Endothelial cell of umbilical vein (primary cell): Measurements from ENCODE around the gene LPP. TPM values are rescaled to one million over a fixed set of nuclear protein-coding genes. Genes with fewer than 3 reads are reported as not detected.

Experiments
- BruUV-seq: library from RNA; stranded (reverse); fragments of 400-500 nt; replicated peaks from 2 replicates; lab custom pipeline; 2021; lab: Mats Ljungman, UMichigan
- CTCF ChIA-PET: fragments of 300-600, 350-600 bp; sonication (Branson Sonifier 250); formaldehyde crosslinking; loops from one replicate; lab custom pipeline; 2021; ENCODE audit warnings: antibody characterized with exemption, inconsistent platforms; lab: Charles Lee
- POLR2A ChIA-PET: fragments of 300-600, 350-600 bp; sonication (Branson Sonifier 250); formaldehyde crosslinking; loops from one replicate; lab custom pipeline; 2021; ENCODE audit warnings: antibody characterized with exemption, inconsistent platforms; lab: Charles Lee
- DNase-seq: peaks from one replicate; pipeline ENCODE4 v3.0.0-alpha.2; 2011; ENCODE audit warnings: low read depth, low spot score
- FAIRE-seq: peaks from 2 replicates; lab custom pipeline; 2011; peaks lifted over from hg19 to GRCh38; lab: Jason Lieb, UNC
- H2AFZ ChIP-seq: 2 replicates; pipeline ENCODE4 v1.6.0; 2012; ENCODE audit warnings: low read depth, low read length, control low read depth, inconsistent platforms
- H3K27ac ChIP-seq: 2 replicates; pipeline ENCODE4 v1.5.1; 2011; ENCODE audit warnings: low read depth, mild to moderate bottlenecking, control low read depth, low read length, moderate library complexity; ENCODE audit not compliant: insufficient read depth
- H3K27me3 ChIP-seq, 2 experiments: 2 replicates each; pipeline versions ENCODE4 v1.6.0 to v1.6.1; 2011; ENCODE audit warnings: low read length in 2 of 2, mixed read lengths in 1 of 2; ENCODE audit not compliant: control insufficient read depth in 2 of 2, insufficient read depth in 2 of 2
- H3K36me3 ChIP-seq, 2 experiments: 2 replicates in 1 of 2; 3 replicates in 1 of 2; pipeline ENCODE4 v1.5.1; 2011; ENCODE audit warnings: low read length in 2 of 2, mild to moderate bottlenecking in 1 of 2, moderate library complexity in 1 of 2; ENCODE audit not compliant: control insufficient read depth in 2 of 2, insufficient read depth in 2 of 2; ENCODE audit errors: extremely low read depth in 1 of 2
- H3K4me1 ChIP-seq: 3 replicates; pipeline ENCODE4 v1.5.1; 2011; ENCODE audit warnings: mild to moderate bottlenecking, low read length; ENCODE audit not compliant: control insufficient read depth, insufficient read depth; ENCODE audit errors: extremely low read depth
- H3K4me2 ChIP-seq: 2 replicates; pipeline ENCODE4 v1.6.1; 2011; ENCODE audit warnings: low read length, control low read depth, mixed read lengths; ENCODE audit not compliant: insufficient read depth
- H3K4me3 ChIP-seq, 3 experiments: fragments of 200-600 bp in 1 of 3; sonication (generic), shearing (Covaris generic) in 1 of 3; replicated peaks in 1 of 3; 2 replicates each; pipeline ENCODE4 v1.5.1; 2011 to 2016; ENCODE audit warnings: control low read depth in 3 of 3, low read length in 3 of 3, mild to moderate bottlenecking in 2 of 3, inconsistent platforms in 1 of 3, low read depth in 1 of 3, moderate library complexity in 1 of 3; ENCODE audit not compliant: insufficient read depth in 1 of 3
- H3K79me2 ChIP-seq: 2 replicates; pipeline ENCODE4 v1.6.0; 2012; ENCODE audit warnings: low read length, inconsistent platforms; ENCODE audit not compliant: control insufficient read depth, insufficient read depth
- H3K9ac ChIP-seq: replicated peaks from 2 replicates; pipeline ENCODE3; 2011; ENCODE audit warnings: low read length, control low read depth; ENCODE audit not compliant: insufficient read depth; ENCODE audit errors: extremely low read depth
- H3K9me1 ChIP-seq: replicated peaks from 3 replicates; pipeline ENCODE4 v1.6.0; 2011; ENCODE audit warnings: mild to moderate bottlenecking, low read length; ENCODE audit not compliant: control insufficient read depth, insufficient read depth; ENCODE audit errors: extremely low read depth
- H3K9me3 ChIP-seq: replicated peaks from 2 replicates; pipeline ENCODE4 v1.5.1; 2012; ENCODE audit warnings: low read length, inconsistent platforms; ENCODE audit not compliant: control insufficient read depth, insufficient read depth
- H4K20me1 ChIP-seq: replicated peaks from 2 replicates; pipeline ENCODE3; 2011; ENCODE audit warnings: mild to moderate bottlenecking, low read length; ENCODE audit not compliant: control insufficient read depth, insufficient read depth; ENCODE audit errors: extremely low read depth
- CTCF ChIP-seq, 2 donors: IDR thresholded peaks; 1 replicate in 1 of 2; 2 replicates in 1 of 2; pipeline ENCODE4 v1.5.1; 2011; ENCODE audit warnings: low read length in 2 of 2, mild to moderate bottlenecking in 2 of 2, moderate library complexity in 2 of 2, control low read depth in 1 of 2, inconsistent platforms in 1 of 2, low read depth in 1 of 2; ENCODE audit not compliant: insufficient read depth in 1 of 2; ENCODE audit errors: extremely low read depth in 1 of 2
- EZH2 ChIP-seq: IDR thresholded peaks from 2 replicates; pipeline ENCODE4 v1.6.1; 2012; ENCODE audit warnings: borderline replicate concordance, low read depth, mild to moderate bottlenecking, moderate library complexity, low read length, inconsistent platforms; ENCODE audit not compliant: severe bottlenecking
- FOS ChIP-seq: IDR thresholded peaks from 2 replicates; pipeline ENCODE4 v1.6.1; 2011; ENCODE audit warnings: mild to moderate bottlenecking, low read length, moderate library complexity, borderline replicate concordance; ENCODE audit not compliant: insufficient read depth
- GATA2 ChIP-seq: IDR thresholded peaks from 2 replicates; pipeline ENCODE4 v1.7.0; 2011; ENCODE audit warnings: low read depth, mild to moderate bottlenecking, moderate library complexity, mixed read lengths, low read length; ENCODE audit not compliant: insufficient read length, insufficient read depth
- JUN ChIP-seq: IDR thresholded peaks from 2 replicates; pipeline ENCODE4 v1.6.1; 2011; ENCODE audit warnings: borderline replicate concordance, low read depth; ENCODE audit not compliant: insufficient read length, insufficient read depth
- MAX ChIP-seq: IDR thresholded peaks from 2 replicates; pipeline ENCODE4 v1.6.1; 2011; ENCODE audit not compliant: insufficient read depth, insufficient read length
- MYC ChIP-seq: IDR thresholded peaks from one replicate; pipeline ENCODE4 v1.6.1; 2011; ENCODE audit warnings: mild to moderate bottlenecking, low read depth, low read length
- POLR2A ChIP-seq: IDR thresholded peaks from 2 replicates; pipeline ENCODE4 v1.6.1; 2012; ENCODE audit warnings: low read depth, mild to moderate bottlenecking, control low read depth, low read length
- POLR2AphosphoS5 ChIP-seq: IDR thresholded peaks from 2 replicates; pipeline ENCODE4 v1.6.1; 2012; ENCODE audit warnings: low read depth, mild to moderate bottlenecking, control low read depth, low read length, moderate library complexity; ENCODE audit not compliant: insufficient read depth
- dilution Hi-C: fragments of 300-500 bp; cut with MboI; formaldehyde crosslinking; loops from one replicate; pipeline ENCODE4 v1.15.0; 2019; ENCODE audit warnings: low sequenced_read_pairs; ENCODE audit not compliant: extremely low pct_ligation_motif_present
- intact Hi-C: fragments of 100-400 bp; cut with micrococcal nuclease; formaldehyde crosslinking; loops from one replicate; pipeline ENCODE4 v1.10.0; 2022
- polyA plus RNA-seq, 4 experiments: library from polyadenylated mRNA; depleted of rRNA in 3 of 4; stranded (reverse) in 3 of 4; unstranded in 1 of 4; fragments of >200 nt; gene quantifications; 2 replicates each; pipeline versions ENCODE4 v1.2.1 to v1.2.3, GENCODE V29; 2011 to 2012; ENCODE audit warnings: missing spikeins in 1 of 4
- total RNA-seq: library from RNA; stranded (reverse); gene quantifications from 2 replicates; pipeline ENCODE4 v1.2.3, GENCODE V29; 2021

Gene LPP
- total and polyA plus RNA-seq, 2 donors (not counting 3 experiments of a cell fraction or from before 2014, with no cell fraction given), result 16.9 to 153 TPM

GRCh38 chr3:188207941-188208515 lies 54.1 kb downstream of the LPP start:
- dilution Hi-C loops (no loop called here), intact Hi-C loops (no loop called here)
- Histone ChIP-seq H3K4me2 (no peak overlapping the region), H3K4me3 (no peak overlapping the region), H4K20me1 (no peaks in the 10 kb centered on the region), H3K9ac (no peak overlapping the region), H3K79me2 (peaks cover 41% of the 10 kb centered on the region), H3K36me3 (peaks cover 0 to 5% of the 10 kb centered on the region in 2 experiments), H3K27me3 (no peaks in the 10 kb centered on the region), H3K4me1 (no peaks in the 10 kb centered on the region), H3K9me3 (no peaks in the 10 kb centered on the region), H2AFZ (no peak overlapping the region), H3K9me1 (no peaks in the 10 kb centered on the region), H3K27ac (no peak overlapping the region)
- FAIRE-seq (no peak), DNase-seq (no peak)
- BruUV-seq, result no TSS peak
- ChIA-PET CTCF (interaction anchor here (1.1 to 1.7 kb wide), 4 partner anchors 9 to 54 kb away, joined by 3 to 6 read pairs (median 4); partner anchors contain the start of gene LPP), POLR2A (no interaction called here)
- TF ChIP-seq EZH2 (no peak), POLR2AphosphoS5 (no peak), FOS (no peak), MYC (no peak), MAX (no peak), GATA2 (no peak), JUN (no peak), POLR2A (no peak), CTCF (IDR thresholded peaks at IDR 0.05; ENCODE audit: extremely low read depth in 1 of 2, insufficient read depth in 1 of 2, low read depth in 1 of 2, low read length in 2 of 2) (no peak)
